NCI-H1048 (cell line): ENCODE data around the gene ADGRA3.

Experiments
- DNase-seq: peaks from one replicate; lab custom pipeline; 2025; lab: John Stamatoyannopoulos, UW

ADGRA3 gene

GRCh38 chr4:22512306-22512705 lies 3.6 kb downstream of the ADGRA3 start:
- no peak for DNase-seq

GRCh38 chr4:22510750-22511149 lies 5.1 kb downstream of the ADGRA3 start:
- DNase-seq, result no peak

- DNase-seq, result no peak
These were observed 7.5 kb downstream of the ADGRA3 start for GRCh38 chr4:22508376-22508775.

- no peak for DNase-seq
These were observed 10.9 kb downstream of the ADGRA3 start for GRCh38 chr4:22504922-22505321.

- no peak for DNase-seq
These were observed 11.4 kb downstream of the ADGRA3 start for GRCh38 chr4:22504447-22504846.

GRCh38 chr4:22502895-22503814 lies 12.7 kb downstream of the ADGRA3 start:
- DNase-seq, result no peak

- no peak for DNase-seq
These were observed 14.2 kb downstream of the ADGRA3 start for GRCh38 chr4:22501715-22502095.

- DNase-seq, result no peak
These were observed 14.8 kb downstream of the ADGRA3 start for GRCh38 chr4:22500831-22501714.

GRCh38 chr4:22500128-22500611 lies 15.7 kb downstream of the ADGRA3 start:
- no peak for DNase-seq

- no peak for DNase-seq
These were observed 17.0 kb downstream of the ADGRA3 start for GRCh38 chr4:22498866-22499265.

- no peak for DNase-seq
These were observed 19.6 kb downstream of the ADGRA3 start for GRCh38 chr4:22496165-22496813.

- no peak for DNase-seq
These were observed 22.3 kb downstream of the ADGRA3 start for GRCh38 chr4:22493523-22493922.

GRCh38 chr4:22492987-22493386 lies 22.9 kb downstream of the ADGRA3 start:
- no peak for DNase-seq

- DNase-seq, result no peak
These were observed 23.9 kb downstream of the ADGRA3 start for GRCh38 chr4:22491939-22492338.

GRCh38 chr4:22490718-22491315 lies 25.0 kb downstream of the ADGRA3 start:
- DNase-seq, result no peak

GRCh38 chr4:22488106-22488505 lies 27.8 kb downstream of the ADGRA3 start:
- no peak for DNase-seq

- DNase-seq, result no peak
These were observed 28.5 kb downstream of the ADGRA3 start for GRCh38 chr4:22487328-22487727.

- no peak for DNase-seq
These were observed 29.6 kb downstream of the ADGRA3 start for GRCh38 chr4:22486276-22486675.

- DNase-seq, result no peak
These were observed 30.1 kb downstream of the ADGRA3 start for GRCh38 chr4:22485737-22486136.

GRCh38 chr4:22483551-22483981 lies 32.3 kb downstream of the ADGRA3 start:
- no peak for DNase-seq

GRCh38 chr4:22482250-22483127 lies 33.4 kb downstream of the ADGRA3 start:
- no peak for DNase-seq
